Karpas-422 (cell line): ENCODE measurements around the gene KAT6B. TPM values are rescaled to one million over a fixed set of nuclear protein-coding genes. Genes with fewer than 3 reads are reported as not detected.

Source experiments
- DNase-seq: peaks from one replicate; pipeline ENCODE4 v3.0.0-alpha.2; 2015
- H2AFZ ChIP-seq: fragments of 200-600 bp; sonication (generic); 2 replicates; pipeline ENCODE4 v1.6.1; 2014; ENCODE audit warnings: antibody characterized with exemption, low read length, mixed read lengths
- H3K27ac ChIP-seq: fragments of 200-600 bp; sonication (generic); 2 replicates; pipeline ENCODE4 v1.5.1; 2014; ENCODE audit warnings: mild to moderate bottlenecking, low read length, moderate library complexity
- H3K27me3 ChIP-seq: fragments of 200-600 bp; sonication (generic); 2 replicates; pipeline ENCODE4 v1.6.1; 2014; ENCODE audit warnings: low read length, mixed read lengths
- H3K36me3 ChIP-seq: fragments of 200-600 bp; sonication (generic); 2 replicates; pipeline ENCODE4 v1.6.1; 2014; ENCODE audit warnings: low read length, mixed read lengths; ENCODE audit not compliant: insufficient read depth
- H3K4me1 ChIP-seq: fragments of 200-600 bp; sonication (generic); 2 replicates; pipeline ENCODE4 v1.6.1; 2014; ENCODE audit warnings: mild to moderate bottlenecking, low read length, mixed read lengths
- H3K4me2 ChIP-seq: fragments of 200-600 bp; sonication (generic); 2 replicates; pipeline ENCODE4 v1.6.1; 2014; ENCODE audit warnings: low read length, low read depth, mild to moderate bottlenecking; ENCODE audit not compliant: poor library complexity, severe bottlenecking
- H3K4me3 ChIP-seq: fragments of 200-600 bp; sonication (generic); 2 replicates; pipeline ENCODE4 v1.5.1; 2014; ENCODE audit warnings: mild to moderate bottlenecking, antibody characterized with exemption, low read length, mixed read lengths
- H3K79me2 ChIP-seq: fragments of 200-600 bp; sonication (generic); 2 replicates; pipeline ENCODE4 v1.6.1; 2014; ENCODE audit warnings: mild to moderate bottlenecking, low read length, mixed read lengths
- H3K9ac ChIP-seq: fragments of 200-600 bp; sonication (generic); 2 replicates; pipeline ENCODE4 v1.6.0; 2014; ENCODE audit warnings: low read length
- H3K9me2 ChIP-seq: fragments of 200-600 bp; sonication (generic), shearing (Covaris generic); replicated peaks from 2 replicates; pipeline ENCODE4 v1.6.0; 2014; ENCODE audit warnings: mild to moderate bottlenecking, low read length, moderate library complexity; ENCODE audit not compliant: insufficient read depth
- H3K9me3 ChIP-seq: fragments of 300-700, 200-600 bp; sonication (generic); 2 replicates; pipeline ENCODE4 v1.6.1; 2014; ENCODE audit warnings: low read length, mixed read lengths
- H4K20me1 ChIP-seq: fragments of 200-600 bp; sonication (generic); 2 replicates; pipeline ENCODE4 v1.6.1; 2014; ENCODE audit warnings: mild to moderate bottlenecking, antibody characterized with exemption, low read length, low read depth; ENCODE audit not compliant: insufficient read depth
- total RNA-seq: library from RNA; depleted of rRNA; stranded (reverse); fragments of >200 nt; shearing (Covaris generic); gene quantifications from 2 replicates; pipeline ENCODE4 v1.2.3, GENCODE V29; 2014; ENCODE audit warnings: low replicate concordance

The KAT6B gene
- total RNA-seq, 1 experiment from 2014 or later = 73.6 TPM

DNA sequence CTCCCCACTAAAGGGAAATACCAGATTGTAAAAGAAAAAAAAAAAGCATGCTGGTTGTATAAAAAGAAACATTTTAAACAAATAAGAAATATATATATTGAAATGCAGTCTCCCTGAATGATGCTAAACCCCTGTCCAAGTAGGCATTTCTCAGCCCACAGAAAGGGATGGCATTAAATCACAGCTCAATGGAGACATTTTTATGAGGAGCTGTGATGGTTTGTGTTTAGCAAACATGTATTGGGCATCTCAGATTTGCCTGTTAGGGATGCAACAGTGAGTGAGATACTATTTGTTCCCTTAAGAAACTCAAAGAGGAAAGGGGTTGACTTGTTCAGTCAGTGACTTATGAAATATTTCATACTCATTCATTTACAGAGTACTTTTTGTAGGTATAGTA, 51.5 kb downstream of the KAT6B start:
- Histone ChIP-seq H3K36me3 (no peaks in the 10 kb centered on the region; the same call in 1 of the 2 replicates), H3K79me2 (peaks cover 97% of the 10 kb centered on the region), H3K9me3 (no peaks in the 10 kb centered on the region), H3K4me3 (no peak overlapping the region), H3K27ac (no peak overlapping the region), H2AFZ (no peak overlapping the region), H3K27me3 (no peaks in the 10 kb centered on the region), H4K20me1 (no peaks in the 10 kb centered on the region), H3K9me2 (no peaks in the 10 kb centered on the region), H3K9ac (no peak overlapping the region), H3K4me2 (no peak overlapping the region), H3K4me1 (peaks cover 35% of the 10 kb centered on the region)
- DNase-seq = no peak

DNA sequence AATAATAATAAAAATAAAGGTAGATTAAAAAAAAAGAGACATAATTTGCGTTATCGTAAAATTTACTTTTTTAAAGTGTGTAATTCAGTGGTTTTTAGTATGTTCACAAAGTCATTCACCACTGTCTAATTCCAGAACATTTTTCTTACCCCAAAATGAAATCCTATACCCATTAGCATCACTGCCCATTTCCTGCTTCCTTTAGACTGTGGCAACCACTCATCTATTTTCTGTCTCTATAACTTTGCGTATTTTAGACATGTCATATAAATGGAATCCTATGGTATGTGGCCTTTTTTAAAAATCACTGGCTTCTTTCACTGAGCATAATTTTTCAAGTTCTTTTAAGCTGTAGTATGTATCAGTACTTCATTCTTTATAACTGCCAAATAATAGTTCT, 53.6 kb downstream of the KAT6B start:
- no peak overlapping the region for H3K27ac ChIP-seq
- no peaks in the 10 kb centered on the region for H4K20me1 ChIP-seq
- H3K4me2 ChIP-seq = no peak overlapping the region
- DNase-seq = no peak
- peaks cover 97% of the 10 kb centered on the region for H3K79me2 ChIP-seq
- H3K9ac ChIP-seq = no peak overlapping the region
- H3K36me3 ChIP-seq = no peaks in the 10 kb centered on the region; the same call in 1 of the 2 replicates
- no peaks in the 10 kb centered on the region for H3K27me3 ChIP-seq
- no peak overlapping the region for H2AFZ ChIP-seq
- H3K4me3 ChIP-seq = no peak overlapping the region
- no peaks in the 10 kb centered on the region for H3K9me2 ChIP-seq
- peaks cover 30% of the 10 kb centered on the region for H3K4me1 ChIP-seq
- no peaks in the 10 kb centered on the region for H3K9me3 ChIP-seq

- no peak overlapping the region for H3K4me2 ChIP-seq
- no peak overlapping the region for H3K27ac ChIP-seq
- H3K9ac ChIP-seq = no peak overlapping the region
- DNase-seq = no peak
- H4K20me1 ChIP-seq = no peaks in the 10 kb centered on the region
- H3K27me3 ChIP-seq = no peaks in the 10 kb centered on the region
- H3K9me2 ChIP-seq = no peaks in the 10 kb centered on the region
- peaks cover 24% of the 10 kb centered on the region for H3K4me1 ChIP-seq
- no peak overlapping the region for H3K4me3 ChIP-seq
- no peaks in the 10 kb centered on the region for H3K9me3 ChIP-seq
- no peak overlapping the region for H2AFZ ChIP-seq
- no peaks in the 10 kb centered on the region; the same call in 1 of the 2 replicates for H3K36me3 ChIP-seq
- H3K79me2 ChIP-seq = peaks cover 95% of the 10 kb centered on the region
These were observed 55.0 kb downstream of the KAT6B start for GRCh38 chr10:74881253-74881884.

DNA sequence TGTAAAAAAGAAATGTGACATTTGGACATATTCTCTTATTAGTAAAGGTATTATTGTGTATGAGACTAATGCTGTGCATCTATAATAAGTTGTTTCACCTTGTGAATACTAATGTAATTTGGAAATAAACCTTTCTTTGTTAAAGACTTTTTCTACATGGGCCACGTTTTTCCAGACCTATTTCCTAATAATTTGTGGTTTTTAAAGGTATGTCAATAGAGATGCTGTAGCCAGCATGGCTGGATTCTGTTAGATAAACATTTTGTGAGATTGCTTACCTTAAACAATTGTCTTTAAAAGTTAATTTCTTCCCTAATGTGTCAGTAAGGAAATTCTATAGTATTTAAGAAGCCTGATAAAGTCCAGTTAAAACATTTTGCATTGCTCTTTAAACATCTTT, 56.0 kb downstream of the KAT6B start:
- H3K4me2 ChIP-seq = no peak overlapping the region
- H3K79me2 ChIP-seq = peaks cover 95% of the 10 kb centered on the region
- no peaks in the 10 kb centered on the region for H4K20me1 ChIP-seq
- H3K9me3 ChIP-seq = no peaks in the 10 kb centered on the region
- H3K4me1 ChIP-seq = peaks cover 24% of the 10 kb centered on the region
- H3K4me3 ChIP-seq = no peak overlapping the region
- DNase-seq = no peak
- H3K9me2 ChIP-seq = no peaks in the 10 kb centered on the region
- H3K27ac ChIP-seq = peak overlapping the region; percentile 31; the same call in 1 of the 2 replicates
- H3K9ac ChIP-seq = no peak overlapping the region
- no peaks in the 10 kb centered on the region; the same call in 1 of the 2 replicates for H3K36me3 ChIP-seq
- H3K27me3 ChIP-seq = no peaks in the 10 kb centered on the region
- H2AFZ ChIP-seq = no peak overlapping the region

- H3K4me1 ChIP-seq = peaks cover 26% of the 10 kb centered on the region
- no peak overlapping the region for H3K4me3 ChIP-seq
- H3K36me3 ChIP-seq = no peaks in the 10 kb centered on the region; the same call in 1 of the 2 replicates
- H3K9ac ChIP-seq = no peak overlapping the region
- DNase-seq = no peak
- H3K4me2 ChIP-seq = no peak overlapping the region
- peaks cover 95% of the 10 kb centered on the region for H3K79me2 ChIP-seq
- H3K27me3 ChIP-seq = no peaks in the 10 kb centered on the region
- H3K27ac ChIP-seq = peak overlapping the region; percentile 31; the same call in 1 of the 2 replicates
- H2AFZ ChIP-seq = no peak overlapping the region
- H3K9me3 ChIP-seq = no peaks in the 10 kb centered on the region
- no peaks in the 10 kb centered on the region for H3K9me2 ChIP-seq
- no peaks in the 10 kb centered on the region for H4K20me1 ChIP-seq
These were observed 56.4 kb downstream of the KAT6B start for GRCh38 chr10:74882831-74883230.

- DNase-seq = no peak
These were observed 57.0 kb downstream of the KAT6B start for GRCh38 chr10:74883428-74883827.

GRCh38 chr10:74887614-74888284, 61.3 kb downstream of the KAT6B start:
- H3K27me3 ChIP-seq = no peaks in the 10 kb centered on the region

More at GRCh38 chr10:74883428-74883827, 57.0 kb downstream of the KAT6B start:
- Histone ChIP-seq H3K27ac (peak overlapping the region; percentile 36; the same call in 1 of the 2 replicates), H3K27me3 (no peaks in the 10 kb centered on the region), H4K20me1 (no peaks in the 10 kb centered on the region), H3K4me3 (no peak overlapping the region), H3K9me3 (no peaks in the 10 kb centered on the region), H3K79me2 (peaks cover 95% of the 10 kb centered on the region), H3K4me1 (peaks cover 32% of the 10 kb centered on the region), H3K9ac (no peak overlapping the region), H2AFZ (no peak overlapping the region), H3K9me2 (no peaks in the 10 kb centered on the region), H3K36me3 (no peaks in the 10 kb centered on the region; the same call in 1 of the 2 replicates), H3K4me2 (no peak overlapping the region)

DNA sequence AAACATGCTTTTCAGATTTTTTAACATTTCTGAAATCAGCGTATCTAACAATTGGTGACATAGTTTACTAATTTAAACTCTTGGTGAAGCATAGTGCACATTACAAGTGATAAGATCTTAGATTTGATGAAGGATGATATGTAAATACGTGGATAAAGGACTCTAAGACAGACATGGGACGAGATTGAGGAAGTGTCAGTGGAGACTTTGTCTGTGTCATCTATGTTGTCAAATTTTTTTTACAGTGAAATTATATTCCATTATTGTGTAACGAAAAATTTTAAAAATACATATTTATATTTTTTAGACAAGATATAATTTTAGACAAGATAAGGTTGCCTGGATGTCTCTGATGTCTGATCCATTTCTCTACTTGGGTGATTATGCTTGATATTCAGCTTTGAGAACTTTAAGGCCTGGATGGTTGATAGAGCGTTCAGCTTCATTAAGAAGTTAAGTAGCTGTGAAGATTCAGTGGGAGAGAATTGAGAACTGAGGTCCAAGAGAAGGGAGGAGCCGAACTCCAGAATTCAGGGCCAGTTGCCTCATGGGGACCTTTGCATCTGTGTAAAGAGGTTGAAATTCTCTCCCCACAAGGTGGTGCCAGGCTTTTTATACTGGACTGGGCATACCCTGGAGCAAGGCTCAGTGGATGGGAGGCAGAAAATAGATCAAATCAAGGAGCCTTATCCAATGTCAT, 62.7 kb downstream of the KAT6B start:
- peak overlapping the region; percentile 51 for H3K9ac ChIP-seq
- H3K36me3 ChIP-seq = no peaks in the 10 kb centered on the region
- no peaks in the 10 kb centered on the region for H3K9me3 ChIP-seq
- peak overlapping the region; percentile 83 for H3K27ac ChIP-seq
- H3K27me3 ChIP-seq = no peaks in the 10 kb centered on the region
- H3K4me2 ChIP-seq = peak overlapping the region; percentile 59
- peaks cover 53% of the 10 kb centered on the region for H3K4me1 ChIP-seq
- H3K79me2 ChIP-seq = peaks cover 91% of the 10 kb centered on the region
- DNase-seq = peak; percentile 78
- no peaks in the 10 kb centered on the region for H4K20me1 ChIP-seq
- H3K4me3 ChIP-seq = peak overlapping the region; percentile 33
- no peak overlapping the region for H2AFZ ChIP-seq
- no peaks in the 10 kb centered on the region for H3K9me2 ChIP-seq

More at GRCh38 chr10:74887614-74888284, 61.3 kb downstream of the KAT6B start:
- Histone ChIP-seq H3K79me2 (peaks cover 91% of the 10 kb centered on the region), H3K27ac (peak overlapping the region; percentile 83), H2AFZ (no peak overlapping the region), H3K9ac (no peak overlapping the region), H3K4me3 (no peak overlapping the region), H3K4me1 (peaks cover 60% of the 10 kb centered on the region), H3K9me2 (no peaks in the 10 kb centered on the region), H3K9me3 (no peaks in the 10 kb centered on the region), H3K4me2 (peak overlapping the region; percentile 59), H3K36me3 (no peaks in the 10 kb centered on the region), H4K20me1 (no peaks in the 10 kb centered on the region)
- DNase-seq = no peak
